GM10847 (cell line): Measurements from ENCODE around the gene IER2.

ENCODE experiments used
- POLR2A ChIP-seq: IDR thresholded peaks from 2 replicates; pipeline ENCODE4 v1.6.1; 2011; ENCODE audit not compliant: insufficient read length; ENCODE audit errors: extremely low read depth

IER2 gene

DNA sequence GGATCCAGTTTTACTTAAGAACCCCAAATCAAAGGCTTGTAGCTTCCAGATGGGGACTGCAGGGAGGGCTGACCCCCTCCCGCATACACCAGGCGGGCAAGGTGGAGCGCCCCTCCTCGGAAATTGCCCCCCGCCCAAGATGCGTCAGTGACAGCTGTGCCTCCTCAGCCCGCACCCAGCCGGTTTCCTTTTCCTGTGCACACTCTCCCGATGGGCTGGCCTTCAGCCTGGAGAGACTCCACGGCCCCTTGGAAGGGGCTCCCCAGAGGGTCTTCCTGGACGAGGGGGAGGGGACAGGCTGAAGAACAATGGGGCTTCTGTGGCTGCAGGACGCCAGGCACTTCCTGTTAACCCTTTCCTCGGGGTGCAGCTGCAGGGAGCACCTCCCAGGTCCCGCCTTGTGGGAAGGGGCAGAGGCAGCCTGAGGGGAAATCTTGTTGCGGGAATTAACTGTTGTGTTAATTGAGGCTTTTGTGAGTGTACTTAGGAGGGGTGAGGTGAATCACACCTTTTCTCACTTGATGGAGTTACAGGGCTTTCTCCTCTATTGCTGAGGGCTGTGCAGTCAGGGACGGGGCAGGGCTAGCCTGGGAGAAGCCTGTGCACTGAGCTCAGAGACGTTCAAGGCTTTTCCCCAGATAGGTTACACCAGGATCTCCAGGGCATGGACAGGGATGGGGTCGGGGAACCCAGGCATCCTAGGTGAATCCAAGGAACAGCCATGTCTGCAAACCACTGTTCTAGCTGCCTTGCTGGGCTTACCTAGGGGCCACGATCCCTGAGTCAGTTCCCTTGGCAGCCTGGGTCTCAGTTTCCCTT is 14.3 kb downstream of the IER2 start:
- no peak for TF ChIP-seq POLR2A

- TF ChIP-seq POLR2A, result no peak
Observed at GRCh38 chr19:13165162-13165997, 15.2 kb downstream of the IER2 start.

GRCh38 chr19:13169769-13170168 is 19.6 kb downstream of the IER2 start:
- no peak for TF ChIP-seq POLR2A

GRCh38 chr19:13171146-13171545 is 20.9 kb downstream of the IER2 start:
- no peak for TF ChIP-seq POLR2A

GRCh38 chr19:13172346-13173138 is 22.3 kb downstream of the IER2 start:
- TF ChIP-seq POLR2A, result no peak

DNA sequence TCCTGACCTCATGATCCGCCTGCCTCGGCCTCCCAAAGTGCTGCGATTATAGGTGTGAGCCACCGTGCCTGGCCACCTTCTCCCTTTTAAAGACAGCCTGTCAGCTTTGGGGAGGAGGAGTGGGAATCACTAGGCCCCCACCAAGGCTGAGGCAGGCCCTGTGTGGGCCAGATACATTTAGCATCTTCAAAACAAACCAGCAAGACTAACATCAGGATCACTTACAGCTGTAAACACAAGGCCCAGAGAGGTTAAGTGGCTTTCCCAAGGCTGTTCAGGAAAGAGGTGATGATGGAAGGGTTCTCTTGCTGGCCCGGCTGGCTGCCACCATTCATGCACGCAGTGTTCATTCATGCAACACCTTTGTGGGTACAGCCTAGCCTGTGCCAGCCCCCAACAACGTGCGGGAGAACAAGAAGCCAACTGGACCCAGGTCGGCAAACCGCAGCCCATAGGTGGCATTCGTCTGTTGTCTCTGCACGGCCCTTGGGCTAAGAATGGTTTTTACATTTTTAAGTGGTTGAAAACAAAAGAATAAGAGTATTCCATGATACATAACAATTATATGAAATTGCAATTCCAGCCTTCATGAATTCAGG is 23.0 kb downstream of the IER2 start:
- TF ChIP-seq POLR2A, result no peak

- no peak for TF ChIP-seq POLR2A
Observed at GRCh38 chr19:13176345-13176744, 26.1 kb downstream of the IER2 start.

GRCh38 chr19:13181747-13182388 is 31.7 kb downstream of the IER2 start:
- TF ChIP-seq POLR2A, result no peak

GRCh38 chr19:13187419-13187818 is 37.2 kb downstream of the IER2 start:
- no peak for TF ChIP-seq POLR2A

- TF ChIP-seq POLR2A, result no peak
Observed at GRCh38 chr19:13189600-13189999, 39.4 kb downstream of the IER2 start.

DNA sequence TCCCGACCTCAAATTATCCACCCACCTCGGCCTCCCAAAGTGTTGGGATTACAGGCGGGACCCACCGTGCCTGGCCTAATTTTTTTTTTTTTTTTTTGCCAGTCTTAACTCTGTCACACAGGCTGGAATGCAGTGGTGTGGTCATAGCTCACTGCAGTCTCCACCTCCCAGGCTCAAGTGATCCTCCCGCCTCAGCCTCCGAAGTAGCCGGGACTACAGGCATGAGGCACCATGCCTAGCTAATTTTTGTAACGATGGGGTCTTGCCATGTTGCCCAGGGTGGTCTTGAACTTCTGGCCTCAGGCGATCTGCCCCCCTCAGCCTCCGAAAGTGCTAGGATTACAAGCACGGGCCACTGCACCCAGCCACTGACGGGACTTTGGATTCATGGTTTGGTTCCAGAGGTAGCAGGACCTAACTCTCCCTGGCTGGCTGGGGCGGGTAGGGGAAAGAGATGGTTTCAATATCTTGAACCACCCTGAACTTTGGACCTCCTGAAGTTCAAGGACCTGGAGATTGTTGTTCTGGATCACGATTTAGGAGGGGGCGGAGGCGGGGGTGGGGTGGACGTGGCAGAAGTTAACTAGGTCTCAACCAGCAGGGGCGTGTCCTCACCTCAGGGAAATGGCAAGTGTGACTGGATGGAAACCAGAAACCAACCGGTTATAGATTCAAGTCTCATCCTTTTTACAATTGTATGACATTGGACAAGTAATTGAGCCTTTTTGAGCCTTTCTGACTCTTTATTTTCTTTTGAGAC is 40.8 kb downstream of the IER2 start:
- no peak for TF ChIP-seq POLR2A

- TF ChIP-seq POLR2A, result no peak
Observed at GRCh38 chr19:13195678-13196077, 45.5 kb downstream of the IER2 start.

DNA sequence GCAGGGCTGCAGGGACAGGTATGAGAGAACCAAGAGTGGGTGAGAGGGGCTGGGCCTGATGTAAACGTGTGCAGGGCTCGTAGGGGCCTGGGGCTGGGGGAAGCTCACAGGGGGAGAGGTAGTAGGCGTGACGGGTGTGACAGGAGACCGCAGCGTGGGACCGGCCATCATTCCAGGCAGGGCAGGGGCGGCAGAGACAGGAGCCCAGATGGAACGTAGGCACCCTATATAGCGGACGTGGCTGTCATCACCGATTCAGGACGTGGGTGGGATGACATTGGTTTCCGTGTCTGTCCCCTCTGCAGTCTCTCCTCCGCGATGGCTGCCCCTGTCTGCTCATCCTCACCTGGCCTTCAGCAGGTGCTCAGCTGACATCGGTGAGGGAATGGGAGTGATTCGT is 48.4 kb downstream of the IER2 start:
- no peak for TF ChIP-seq POLR2A
